GM19025 (cell line): ENCODE results near the gene ZKSCAN4.

ENCODE experiments used
- ATAC-seq: cut with Tn5 transposase; IDR thresholded peaks from one replicate; pipeline ENCODE4 v1.9.1; 2021; ENCODE audit warnings: mild to moderate bottlenecking, low read depth, moderate library complexity; ENCODE audit not compliant: unreplicated experiment

ZKSCAN4 gene

DNA sequence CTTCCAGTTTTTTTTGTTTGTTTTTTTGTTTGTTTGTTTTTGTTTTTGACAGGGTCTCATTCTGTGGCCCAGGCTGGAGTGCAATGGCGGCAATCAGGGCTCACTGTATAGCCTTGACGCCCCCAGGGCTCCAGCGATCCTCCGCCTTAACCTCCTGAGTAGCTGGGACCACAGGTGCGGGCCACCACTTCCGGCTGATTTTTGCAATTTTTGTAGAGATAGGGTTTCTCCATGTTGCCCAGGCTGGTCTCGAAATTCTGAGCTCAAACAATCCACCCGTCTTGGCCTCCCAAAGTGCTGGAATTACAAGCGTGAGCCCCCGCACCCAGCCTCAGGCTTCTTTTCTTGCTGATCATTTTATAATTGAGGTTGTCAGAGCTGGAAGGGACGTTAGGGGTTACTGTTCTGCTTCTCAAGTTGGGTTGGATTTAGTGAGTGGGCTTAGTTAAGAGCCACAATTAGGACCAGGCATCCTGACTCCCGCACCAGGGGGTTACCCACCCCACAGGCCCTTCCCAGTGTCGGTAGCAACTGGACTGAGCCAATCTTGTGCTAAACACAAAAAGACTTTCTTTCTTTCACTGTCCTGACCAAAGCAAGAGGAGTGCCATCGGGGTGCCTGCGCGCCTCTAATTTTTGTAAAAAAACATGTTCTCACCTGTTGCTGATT lies 40.1 kb downstream of the ZKSCAN4 start:
- ATAC-seq = no peak

DNA sequence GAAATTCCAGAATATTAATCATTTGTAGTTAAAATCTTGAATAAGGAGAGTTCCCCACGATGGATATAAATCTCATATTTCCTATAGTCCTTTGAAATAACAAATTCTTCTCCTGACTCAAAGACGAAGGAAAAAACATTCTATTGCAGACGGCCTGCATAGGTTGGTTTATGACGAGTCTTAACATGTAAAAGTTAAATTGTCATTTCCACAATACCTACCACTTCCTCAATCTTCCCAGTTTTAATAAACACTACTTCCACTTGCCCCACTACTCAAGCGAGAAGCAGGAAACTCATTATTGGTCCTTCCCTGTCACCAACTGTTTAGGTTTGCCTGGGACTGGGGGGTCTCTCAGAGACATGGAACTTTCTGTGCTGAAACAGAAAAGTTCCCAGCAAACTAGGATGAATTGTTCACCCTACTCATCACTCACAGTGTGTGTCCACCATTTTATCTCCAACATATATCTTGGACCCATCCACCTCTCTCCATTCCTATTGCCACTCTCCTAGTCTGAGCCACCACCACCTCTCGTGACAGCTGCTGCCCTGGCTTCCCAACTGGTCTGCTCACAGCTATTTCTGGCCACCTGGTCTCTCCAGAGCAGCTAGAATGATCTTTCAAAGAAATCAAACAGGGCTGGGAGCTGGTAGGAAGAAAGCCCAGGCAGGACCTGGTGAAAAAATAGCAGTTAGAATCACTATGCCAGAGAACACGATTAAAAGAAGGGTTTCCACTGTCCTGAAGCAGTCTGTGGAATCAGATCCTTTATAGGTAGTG lies 42.1 kb downstream of the ZKSCAN4 start:
- ATAC-seq = no peak

DNA sequence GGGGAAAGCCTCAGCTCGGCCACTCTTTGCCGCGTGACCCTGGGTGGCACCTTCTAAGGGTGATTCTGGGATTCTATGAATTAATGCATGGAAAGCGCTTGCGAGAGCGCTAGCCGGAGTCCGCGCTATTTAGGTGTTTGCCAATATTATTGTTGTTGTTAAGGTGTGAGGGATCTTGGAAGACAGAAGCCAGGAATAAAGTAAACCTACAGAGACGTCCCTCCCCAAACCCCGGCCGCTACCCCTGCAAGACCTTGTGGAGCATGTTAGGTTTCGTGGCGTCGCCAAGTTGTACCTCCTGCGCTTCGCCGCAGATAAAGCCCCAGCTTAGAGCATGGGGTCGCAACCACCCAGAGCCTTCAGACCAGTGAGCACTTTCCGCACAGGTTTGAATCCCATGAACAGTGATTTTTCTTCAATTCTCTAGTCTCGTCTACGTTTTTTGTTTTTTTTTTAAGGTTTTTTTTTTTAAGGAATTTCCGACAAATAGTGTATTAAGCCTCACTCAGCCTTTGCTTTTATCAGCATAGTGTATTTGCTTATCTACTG lies 43.9 kb downstream of the ZKSCAN4 start:
- ATAC-seq = no peak

DNA sequence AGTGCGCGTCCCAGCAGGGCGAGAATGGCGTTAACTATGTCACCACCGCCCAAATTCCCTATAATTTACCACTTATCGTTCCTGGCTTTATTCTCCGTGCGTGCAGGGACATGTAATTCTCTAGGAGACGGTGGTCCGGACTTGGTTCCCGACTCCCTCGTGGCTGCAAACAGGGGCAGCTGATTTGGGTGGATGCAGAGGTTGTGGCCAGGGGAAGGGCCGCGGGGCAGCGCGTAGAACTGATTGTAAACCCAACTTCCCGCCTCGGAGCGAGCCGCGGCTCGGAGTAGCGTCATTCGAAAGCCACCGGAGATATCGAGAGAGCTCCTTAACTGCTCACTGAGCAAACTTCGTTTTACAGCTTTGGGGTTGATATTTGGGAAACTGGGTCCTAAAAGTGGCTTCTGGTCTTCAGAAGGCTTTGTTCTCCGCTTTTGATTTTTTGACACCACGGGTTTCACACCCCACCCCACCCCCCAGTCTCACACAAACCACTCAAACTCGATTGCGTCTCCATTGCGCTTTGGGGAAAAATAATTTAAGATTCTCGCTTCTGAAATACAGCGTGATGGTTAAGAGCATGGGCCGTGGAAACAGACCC lies 44.5 kb downstream of the ZKSCAN4 start:
- ATAC-seq = no peak

DNA sequence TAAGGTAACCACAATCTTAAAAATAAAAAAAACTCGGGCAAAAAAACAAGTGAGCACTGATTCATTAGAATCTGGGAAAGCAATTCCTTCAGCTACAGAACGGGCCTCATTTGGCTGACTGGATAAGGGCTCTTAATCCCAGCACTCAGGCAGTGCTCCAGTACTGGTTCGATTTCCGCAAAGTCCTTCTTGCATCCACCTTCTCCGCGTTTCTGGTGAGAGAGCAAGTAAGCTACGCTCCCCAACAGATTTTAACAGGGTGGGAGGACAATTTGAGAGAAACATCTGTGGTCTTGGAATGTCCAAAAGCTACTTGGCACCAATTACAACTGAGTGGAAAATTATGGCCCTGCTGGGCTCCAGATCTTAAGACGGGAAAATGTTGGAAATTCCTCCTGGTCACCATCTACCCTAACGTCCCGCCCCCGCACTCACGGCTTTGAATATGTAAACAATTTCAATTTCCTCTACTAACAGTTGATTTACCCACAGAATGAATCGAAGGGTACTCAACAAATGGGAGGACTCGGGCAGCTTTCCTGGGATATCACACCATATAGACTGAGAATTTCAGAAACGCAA lies 45.0 kb downstream of the ZKSCAN4 start:
- ATAC-seq = no peak

DNA sequence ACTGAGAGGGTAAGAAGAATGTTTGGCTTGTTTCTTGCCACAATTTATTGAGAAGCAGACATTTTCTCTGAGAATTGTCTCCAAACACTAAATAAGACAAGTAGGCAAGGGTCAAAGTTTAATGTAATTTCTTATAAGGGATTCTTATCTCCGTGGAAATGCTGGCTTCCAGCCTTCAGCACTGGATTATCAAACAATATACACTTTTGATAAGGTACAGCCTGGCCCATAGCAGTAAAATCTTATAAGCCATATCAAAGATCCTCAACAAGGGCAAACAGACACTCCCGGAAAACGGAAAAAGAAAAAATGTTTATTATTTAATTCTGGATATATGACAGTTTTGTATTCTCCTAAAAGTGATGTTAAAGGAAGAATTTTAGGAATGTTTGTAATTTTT lies 45.5 kb downstream of the ZKSCAN4 start:
- no peak for ATAC-seq

DNA sequence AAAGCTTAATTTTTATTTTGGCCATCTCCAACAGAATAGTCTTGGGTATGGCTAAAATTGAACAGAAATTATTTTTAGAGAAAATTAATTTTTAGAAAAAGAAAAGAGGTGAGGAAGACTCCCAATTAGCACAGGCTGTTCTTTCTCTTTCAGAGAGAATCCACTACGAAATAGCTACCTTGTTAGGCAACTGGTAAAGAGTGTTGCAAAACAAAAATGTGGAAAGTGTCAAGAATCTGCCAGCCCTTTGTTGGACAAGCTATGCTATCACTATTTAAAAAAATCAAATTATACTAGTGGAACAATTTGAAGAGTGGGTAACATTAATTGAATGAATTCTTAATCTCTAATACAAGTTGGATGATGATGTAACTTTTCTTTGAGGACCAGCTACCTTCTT lies 46.2 kb downstream of the ZKSCAN4 start:
- no peak for ATAC-seq

DNA sequence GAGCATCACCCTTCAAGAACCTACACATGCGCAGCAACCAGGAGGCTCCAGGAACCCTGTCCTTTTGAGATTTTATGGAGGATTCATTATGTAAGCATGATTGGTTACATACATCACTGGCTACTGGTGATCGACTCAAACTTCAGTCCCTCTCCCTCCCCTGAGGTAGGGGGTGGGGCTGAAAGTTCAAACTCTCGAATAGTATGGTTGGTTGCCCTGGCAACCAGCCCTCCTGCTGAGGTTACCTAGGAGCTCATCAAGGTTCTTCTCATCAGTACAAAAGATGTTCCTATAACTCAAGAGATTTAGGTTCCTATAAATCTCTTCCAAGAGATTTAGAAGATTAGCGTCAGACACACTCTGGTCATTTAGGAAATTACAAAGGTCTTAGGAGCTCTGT lies 48.9 kb downstream of the ZKSCAN4 start:
- no peak for ATAC-seq

DNA sequence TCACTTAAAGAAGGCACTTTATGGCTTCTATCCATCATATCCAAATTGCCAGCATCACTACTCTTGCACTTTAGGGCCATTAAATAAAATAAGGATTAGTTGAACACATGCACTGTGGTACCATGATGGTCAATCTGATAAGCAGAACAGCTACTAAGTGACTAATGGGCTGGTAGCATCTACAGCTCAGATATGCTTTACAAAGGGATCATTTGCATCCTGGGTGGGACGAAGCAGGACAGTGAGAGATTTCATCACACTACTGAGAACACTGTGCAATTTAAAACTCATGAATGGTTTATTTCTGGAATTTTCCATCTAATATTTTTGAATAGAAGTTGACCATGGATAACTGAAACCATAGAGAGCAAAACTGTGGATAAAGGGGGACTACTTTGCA lies 52.0 kb downstream of the ZKSCAN4 start:
- ATAC-seq = no peak
